GM12875 (cell line): ENCODE measurements around the gene FRMD4A.

ENCODE experiments used
- H3K4me3 ChIP-seq: one replicate; pipeline ENCODE4 v1.5.1; 2011; ENCODE audit warnings: low read depth, low read length, control low read depth
- TF ChIP-seq, protein P1 (sequence below): IDR thresholded peaks from 2 replicates; pipeline ENCODE4 v1.5.1; 2011; ENCODE audit warnings: low read depth, mild to moderate bottlenecking, control low read depth, inconsistent platforms, low read length, moderate library complexity, borderline replicate concordance; ENCODE audit not compliant: insufficient read depth

FRMD4A gene

DNA sequence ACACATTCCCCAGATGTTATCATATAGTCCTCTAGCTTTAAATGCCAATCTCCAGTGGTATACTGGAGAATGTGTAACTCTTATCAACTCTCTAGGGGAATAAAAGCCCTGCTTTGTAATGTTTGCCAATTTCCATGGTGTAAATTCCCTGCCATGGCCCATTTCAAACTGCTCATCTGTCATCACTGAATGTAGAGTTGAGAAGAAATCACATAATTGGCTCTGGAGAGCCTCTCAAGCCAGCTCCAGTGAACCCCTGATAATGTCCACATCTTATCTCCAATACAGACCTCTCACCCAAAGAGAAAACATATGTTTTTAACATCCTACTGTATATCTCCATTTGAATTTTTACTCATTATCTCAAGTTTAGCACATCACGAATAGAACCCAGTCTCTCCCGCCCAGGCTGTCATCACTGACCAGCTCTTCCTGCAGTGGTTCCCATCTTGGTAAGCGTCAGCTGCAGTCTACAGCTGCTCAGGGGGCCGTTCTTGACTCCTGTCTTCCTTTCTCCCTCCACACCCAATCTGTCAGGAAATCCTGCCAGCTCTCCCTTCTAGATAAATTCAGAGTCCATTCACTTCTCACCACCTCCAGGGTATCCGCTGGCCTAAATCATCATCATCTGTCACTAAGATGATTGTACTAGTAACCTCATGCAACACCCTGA is 332.4 kb downstream of the FRMD4A start:
- TF ChIP-seq, protein P1, sequence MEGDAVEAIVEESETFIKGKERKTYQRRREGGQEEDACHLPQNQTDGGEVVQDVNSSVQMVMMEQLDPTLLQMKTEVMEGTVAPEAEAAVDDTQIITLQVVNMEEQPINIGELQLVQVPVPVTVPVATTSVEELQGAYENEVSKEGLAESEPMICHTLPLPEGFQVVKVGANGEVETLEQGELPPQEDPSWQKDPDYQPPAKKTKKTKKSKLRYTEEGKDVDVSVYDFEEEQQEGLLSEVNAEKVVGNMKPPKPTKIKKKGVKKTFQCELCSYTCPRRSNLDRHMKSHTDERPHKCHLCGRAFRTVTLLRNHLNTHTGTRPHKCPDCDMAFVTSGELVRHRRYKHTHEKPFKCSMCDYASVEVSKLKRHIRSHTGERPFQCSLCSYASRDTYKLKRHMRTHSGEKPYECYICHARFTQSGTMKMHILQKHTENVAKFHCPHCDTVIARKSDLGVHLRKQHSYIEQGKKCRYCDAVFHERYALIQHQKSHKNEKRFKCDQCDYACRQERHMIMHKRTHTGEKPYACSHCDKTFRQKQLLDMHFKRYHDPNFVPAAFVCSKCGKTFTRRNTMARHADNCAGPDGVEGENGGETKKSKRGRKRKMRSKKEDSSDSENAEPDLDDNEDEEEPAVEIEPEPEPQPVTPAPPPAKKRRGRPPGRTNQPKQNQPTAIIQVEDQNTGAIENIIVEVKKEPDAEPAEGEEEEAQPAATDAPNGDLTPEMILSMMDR, result no peak
- no peak overlapping the region for H3K4me3 ChIP-seq

DNA sequence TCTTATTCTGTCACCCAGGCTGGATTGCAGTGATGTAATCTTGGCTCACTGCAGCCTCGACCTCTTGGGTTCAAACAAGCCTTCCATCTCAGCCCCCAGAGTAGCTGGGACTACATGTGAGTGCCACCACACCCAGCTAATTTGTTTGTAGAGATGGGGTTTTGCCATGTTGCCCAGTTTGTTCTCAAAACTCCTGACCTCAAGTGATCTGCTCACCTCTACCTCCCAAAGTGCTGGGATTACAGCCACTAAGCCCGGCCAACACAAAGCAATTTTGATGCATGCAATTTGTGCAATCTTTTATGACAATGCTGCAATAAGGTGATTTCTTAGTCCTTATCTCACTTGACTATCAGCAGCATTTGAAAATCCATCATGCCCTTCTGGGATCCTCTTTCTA is 333.1 kb downstream of the FRMD4A start:
- TF ChIP-seq, protein P1, result no peak
- H3K4me3 ChIP-seq, result no peak overlapping the region

DNA sequence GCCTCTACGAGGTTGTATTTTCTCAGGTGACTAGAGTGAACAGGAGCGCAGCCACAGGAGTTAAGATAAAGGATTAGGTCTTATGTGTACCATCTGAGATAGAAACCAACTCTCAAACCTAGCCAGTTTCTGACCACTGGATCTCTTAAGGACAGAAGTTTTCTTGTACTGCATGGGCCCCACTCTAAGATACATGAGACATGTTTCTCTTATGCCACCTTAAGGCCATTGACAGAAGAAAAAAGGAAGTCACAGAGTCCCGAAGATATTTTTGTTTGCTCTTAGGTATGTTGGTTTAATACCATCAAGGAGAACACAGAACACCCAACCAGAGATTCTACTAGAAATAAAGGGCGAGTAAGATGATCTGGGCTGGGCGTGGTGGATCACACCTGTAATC is 335.8 kb downstream of the FRMD4A start:
- H3K4me3 ChIP-seq, result no peak overlapping the region
- TF ChIP-seq, protein P1, result no peak

DNA sequence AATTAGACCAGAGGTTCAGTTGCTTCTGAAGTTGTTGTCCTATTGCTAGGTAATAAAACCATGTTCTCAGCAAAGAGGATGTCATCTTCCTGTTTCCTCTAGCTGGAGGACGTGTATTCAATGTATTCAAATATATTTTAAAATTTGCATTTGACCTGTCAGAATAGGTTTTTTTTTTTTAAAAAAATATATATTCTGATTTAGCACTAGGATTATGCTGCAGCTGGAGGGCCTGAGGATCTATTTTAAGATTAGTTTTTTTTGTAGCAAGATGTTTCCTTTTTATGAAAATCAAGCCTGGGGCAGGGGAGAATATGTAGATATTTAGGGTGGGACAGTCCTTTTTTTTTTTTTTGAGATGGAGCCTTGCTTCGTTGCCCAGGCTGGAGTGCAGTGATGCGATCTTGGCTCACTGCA is 337.0 kb downstream of the FRMD4A start:
- TF ChIP-seq, protein P1, result no peak
- no peak overlapping the region for H3K4me3 ChIP-seq

DNA sequence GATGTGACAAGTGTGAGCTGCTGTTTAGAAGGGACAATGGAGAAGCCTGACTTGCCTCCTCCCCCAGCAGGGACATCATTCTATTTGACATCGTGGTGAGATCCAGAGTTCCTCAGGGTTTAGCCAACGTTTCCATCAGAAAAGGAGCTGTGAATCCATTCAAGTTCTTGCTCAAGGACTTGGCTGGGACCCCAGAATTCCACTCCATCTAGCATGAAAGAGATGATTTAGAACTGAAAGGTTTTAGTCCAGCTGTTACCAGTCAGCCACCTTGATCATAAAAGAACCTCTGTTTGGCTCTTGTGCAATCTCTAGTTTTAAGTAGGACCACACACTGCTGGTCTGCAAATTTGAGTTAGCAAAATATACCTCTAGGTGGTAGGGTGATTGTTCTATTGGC is 337.6 kb downstream of the FRMD4A start:
- H3K4me3 ChIP-seq, result no peak overlapping the region
- TF ChIP-seq, protein P1, result no peak

DNA sequence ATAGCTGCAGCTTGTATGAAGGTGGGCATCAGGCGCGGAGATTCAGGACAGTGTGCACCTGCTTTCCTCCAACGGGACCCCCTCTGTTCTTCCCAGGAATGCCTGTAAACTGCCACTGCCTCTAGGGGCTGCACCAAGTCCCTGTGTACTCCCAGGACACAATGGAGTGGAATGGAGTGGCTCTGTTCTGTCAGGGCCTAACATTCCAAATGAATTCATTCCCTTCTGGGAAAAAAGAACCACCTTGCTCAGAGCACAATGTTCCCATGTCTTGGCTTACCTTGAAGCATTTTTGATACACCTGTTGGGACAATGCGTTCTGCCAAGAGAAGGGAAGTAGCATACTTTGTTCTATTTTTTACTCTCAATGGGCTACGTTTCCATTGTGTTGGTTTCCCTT is 339.4 kb downstream of the FRMD4A start:
- TF ChIP-seq, protein P1, result no peak
- H3K4me3 ChIP-seq, result no peak overlapping the region

DNA sequence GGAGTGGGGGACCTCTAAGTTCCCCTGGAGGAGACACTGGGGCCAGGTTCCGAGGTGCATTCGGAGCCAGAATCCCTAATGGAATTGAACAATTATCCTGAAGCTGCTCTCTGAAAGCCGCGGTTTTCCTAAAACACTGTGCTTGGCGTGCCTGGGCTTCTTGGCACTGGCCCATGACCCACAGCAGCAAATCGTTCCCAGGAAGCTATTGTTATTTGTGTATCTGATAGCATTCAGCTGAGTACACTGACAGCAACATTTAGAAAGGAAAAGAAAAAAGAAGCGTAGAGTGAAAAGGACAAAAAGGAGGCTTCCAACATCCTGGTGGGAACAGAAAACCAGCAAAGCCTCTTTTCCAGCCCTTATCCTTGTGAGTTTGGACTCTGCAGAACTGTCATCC is 339.8 kb downstream of the FRMD4A start:
- H3K4me3 ChIP-seq, result no peak overlapping the region
- TF ChIP-seq, protein P1, result no peak
